Measurements from ENCODE around the gene MTCH1.

MTCH1 gene

GRCh38 chr6:36970892-36971842 lies 14.8 kb downstream of the MTCH1 start:
- H3K4me3 ChIP-seq (ENCODE audit: low read depth, low read length), result no peak overlapping the region
- no peak for TF ChIP-seq CTCF (IDR thresholded peaks at IDR 0.05; ENCODE audit: low read depth, low read length)

GRCh38 chr6:36969988-36970891 lies 15.8 kb downstream of the MTCH1 start:
- no peak overlapping the region for H3K4me3 ChIP-seq (ENCODE audit: low read depth, low read length)
- TF ChIP-seq CTCF (IDR thresholded peaks at IDR 0.05; ENCODE audit: low read depth, low read length), result no peak

- H3K4me3 ChIP-seq (ENCODE audit: low read depth, low read length), result no peak overlapping the region
- TF ChIP-seq CTCF (IDR thresholded peaks at IDR 0.05; ENCODE audit: low read depth, low read length), result no peak
Observed at GRCh38 chr6:36969240-36969691, 16.7 kb downstream of the MTCH1 start.

GRCh38 chr6:36968266-36968977 lies 17.6 kb downstream of the MTCH1 start:
- no peak overlapping the region for H3K4me3 ChIP-seq (ENCODE audit: low read depth, low read length)
- no peak for TF ChIP-seq CTCF (IDR thresholded peaks at IDR 0.05; ENCODE audit: low read depth, low read length)

GRCh38 chr6:36967757-36968156 lies 18.2 kb downstream of the MTCH1 start:
- TF ChIP-seq CTCF (IDR thresholded peaks at IDR 0.05; ENCODE audit: low read depth, low read length), result no peak
- no peak overlapping the region for H3K4me3 ChIP-seq (ENCODE audit: low read depth, low read length)

- H3K4me3 ChIP-seq (ENCODE audit: low read depth, low read length), result no peak overlapping the region
- no peak for TF ChIP-seq CTCF (IDR thresholded peaks at IDR 0.05; ENCODE audit: low read depth, low read length)
Observed at GRCh38 chr6:36967301-36967700, 18.7 kb downstream of the MTCH1 start.

All from WI38 (cell line).